Globus pallidus (tissue), 1 donor: ENCODE data around the gene SEMA4G.

Source experiments
- DNase-seq: peaks from one replicate; pipeline ENCODE4 v3.0.0-alpha.2; 2015; ENCODE audit warnings: low spot score

The SEMA4G gene

GRCh38 chr10:100986952-100987684 lies 17.8 kb downstream of the SEMA4G start, which contains the start of the genes MRPL43 and TWNK:
Gene MRPL43 (minus strand): TSS chr10:100987497. CDS start chr10:100987443, 54 bp downstream.
Gene TWNK (plus strand): TSS chr10:100987543. CDS start chr10:100988211, 668 bp downstream.
- DNase-seq = peak; percentile 85

- no peak for DNase-seq
These were observed 18.4 kb downstream of the SEMA4G start for GRCh38 chr10:100987685-100988049.

GRCh38 chr10:100988166-100988565 lies 18.9 kb downstream of the SEMA4G start:
- no peak for DNase-seq

GRCh38 chr10:100989088-100989487 lies 19.8 kb downstream of the SEMA4G start:
- DNase-seq = no peak

- DNase-seq = peak; percentile 75
These were observed 24.8 kb downstream of the SEMA4G start for GRCh38 chr10:100993986-100994708.

GRCh38 chr10:100995181-100995580 lies 25.9 kb downstream of the SEMA4G start:
- DNase-seq = no peak

GRCh38 chr10:100996678-100997359 lies 27.5 kb downstream of the SEMA4G start:
- no peak for DNase-seq

- peak; percentile 83 for DNase-seq
These were observed 28.3 kb downstream of the SEMA4G start for GRCh38 chr10:100997360-100998182.

- peak; percentile 98 for DNase-seq
These were observed 29.1 kb downstream of the SEMA4G start for GRCh38 chr10:100998183-100998990.

GRCh38 chr10:100998991-100999741 lies 29.9 kb downstream of the SEMA4G start:
- peak; percentile 88 for DNase-seq

GRCh38 chr10:100999742-101000126 lies 30.4 kb downstream of the SEMA4G start, which contains the start of gene LZTS2:
Gene LZTS2 (plus strand): TSS chr10:100999808. CDS start chr10:101002539, 2,731 bp downstream.
- DNase-seq = no peak

- DNase-seq = peak; percentile 55
These were observed 31.0 kb downstream of the SEMA4G start for GRCh38 chr10:101000127-101000914.

- DNase-seq = peak; percentile 91
These were observed 31.8 kb downstream of the SEMA4G start for GRCh38 chr10:101000915-101001658.

GRCh38 chr10:101001659-101002035 lies 32.3 kb downstream of the SEMA4G start:
- DNase-seq = no peak

- no peak for DNase-seq
These were observed 33.2 kb downstream of the SEMA4G start for GRCh38 chr10:101002456-101002855.

GRCh38 chr10:101003639-101004206 lies 34.4 kb downstream of the SEMA4G start:
- DNase-seq = no peak

- no peak for DNase-seq
These were observed 36.1 kb downstream of the SEMA4G start for GRCh38 chr10:101005361-101005760.

- DNase-seq = no peak
These were observed 36.7 kb downstream of the SEMA4G start for GRCh38 chr10:101005869-101006567.
